ENCODE results near the gene TMEM218.

Gene TMEM218

GRCh38 chr11:125123194-125123946 lies 11.9 kb upstream of the TMEM218 start:
- no peak overlapping the region for H3K4me3 ChIP-seq (ENCODE audit: control insufficient read depth, low read depth, low read length)
- TF ChIP-seq, protein P1, sequence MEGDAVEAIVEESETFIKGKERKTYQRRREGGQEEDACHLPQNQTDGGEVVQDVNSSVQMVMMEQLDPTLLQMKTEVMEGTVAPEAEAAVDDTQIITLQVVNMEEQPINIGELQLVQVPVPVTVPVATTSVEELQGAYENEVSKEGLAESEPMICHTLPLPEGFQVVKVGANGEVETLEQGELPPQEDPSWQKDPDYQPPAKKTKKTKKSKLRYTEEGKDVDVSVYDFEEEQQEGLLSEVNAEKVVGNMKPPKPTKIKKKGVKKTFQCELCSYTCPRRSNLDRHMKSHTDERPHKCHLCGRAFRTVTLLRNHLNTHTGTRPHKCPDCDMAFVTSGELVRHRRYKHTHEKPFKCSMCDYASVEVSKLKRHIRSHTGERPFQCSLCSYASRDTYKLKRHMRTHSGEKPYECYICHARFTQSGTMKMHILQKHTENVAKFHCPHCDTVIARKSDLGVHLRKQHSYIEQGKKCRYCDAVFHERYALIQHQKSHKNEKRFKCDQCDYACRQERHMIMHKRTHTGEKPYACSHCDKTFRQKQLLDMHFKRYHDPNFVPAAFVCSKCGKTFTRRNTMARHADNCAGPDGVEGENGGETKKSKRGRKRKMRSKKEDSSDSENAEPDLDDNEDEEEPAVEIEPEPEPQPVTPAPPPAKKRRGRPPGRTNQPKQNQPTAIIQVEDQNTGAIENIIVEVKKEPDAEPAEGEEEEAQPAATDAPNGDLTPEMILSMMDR (IDR thresholded peaks at IDR 0.05; ENCODE audit: control insufficient read depth, insufficient read depth, low read depth, low read length, missing control alignments) = no peak
- DNase-seq (ENCODE audit: low read depth) = no peak

DNA sequence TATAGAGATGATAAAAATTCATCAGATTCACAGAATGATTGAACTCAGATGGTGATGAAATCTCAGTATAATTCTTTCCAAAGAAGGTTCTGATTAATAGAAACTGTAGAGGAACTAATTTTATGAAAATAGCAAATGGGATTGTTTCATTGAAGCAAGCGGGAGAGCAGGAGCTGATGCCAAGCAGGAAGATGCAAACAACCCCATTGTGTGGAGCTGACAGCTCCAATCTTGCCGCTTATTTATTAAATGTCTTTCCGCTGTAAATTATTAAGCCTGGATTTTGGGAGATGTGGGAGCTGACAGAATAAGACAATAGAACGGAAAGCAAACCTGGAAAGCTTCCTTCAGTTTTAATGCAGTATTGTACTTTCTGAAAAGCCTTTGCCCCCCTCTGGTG lies 6.0 kb upstream of the TMEM218 start:
- DNase-seq (ENCODE audit: low read depth) = no peak
- TF ChIP-seq, protein P1 (IDR thresholded peaks at IDR 0.05; ENCODE audit: control insufficient read depth, insufficient read depth, low read depth, low read length, missing control alignments) = no peak
- H3K4me3 ChIP-seq (ENCODE audit: control insufficient read depth, low read depth, low read length) = no peak overlapping the region

DNA sequence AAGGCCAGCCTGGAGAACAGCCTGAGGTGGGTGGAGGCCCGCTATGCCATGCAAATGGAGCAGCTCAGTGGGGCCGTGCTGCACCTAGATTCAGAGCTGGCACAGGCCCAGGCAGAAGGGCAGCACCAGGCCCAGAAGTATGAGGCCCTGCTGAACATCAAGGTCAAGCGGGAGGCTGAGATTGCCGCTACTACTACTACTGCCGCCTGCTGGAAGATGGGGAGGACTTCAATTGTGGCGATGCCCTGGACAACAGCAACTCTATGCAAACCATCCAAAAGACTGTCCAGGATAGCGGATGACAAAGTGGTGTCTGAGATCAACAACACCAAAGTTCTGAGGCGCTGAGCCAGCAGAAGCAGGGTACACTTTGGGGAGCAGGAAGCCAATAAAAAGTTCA lies 3.1 kb upstream of the TMEM218 start:
- H3K4me3 ChIP-seq (ENCODE audit: control insufficient read depth, low read depth, low read length) = no peak overlapping the region
- no peak for DNase-seq (ENCODE audit: low read depth)
- TF ChIP-seq, protein P1 (IDR thresholded peaks at IDR 0.05; ENCODE audit: control insufficient read depth, insufficient read depth, low read depth, low read length, missing control alignments) = peak; percentile 18

DNA sequence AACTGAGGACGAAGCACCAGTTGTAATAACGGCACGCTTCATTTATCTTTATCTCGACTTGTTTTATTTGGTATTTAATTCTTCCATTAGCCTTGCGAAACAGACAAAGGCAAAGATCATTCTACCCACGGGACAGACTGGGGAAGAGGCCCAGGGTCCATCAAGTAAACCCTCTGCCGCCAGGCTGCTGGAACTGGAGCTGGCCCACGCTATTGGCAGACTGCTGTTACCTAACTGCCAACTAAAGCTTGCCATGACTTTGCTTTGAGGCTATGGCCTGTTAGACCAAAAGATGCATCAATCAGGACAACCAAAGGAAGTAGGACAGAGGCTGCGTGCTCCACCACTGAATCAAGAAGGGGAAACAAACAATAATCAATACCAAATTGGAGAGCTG lies 780 bp upstream of the TMEM218 start:
- TF ChIP-seq, protein P1 (IDR thresholded peaks at IDR 0.05; ENCODE audit: control insufficient read depth, insufficient read depth, low read depth, low read length, missing control alignments) = no peak
- H3K4me3 ChIP-seq (ENCODE audit: control insufficient read depth, low read depth, low read length) = peak overlapping the region; percentile 34
- DNase-seq (ENCODE audit: low read depth) = no peak

DNA sequence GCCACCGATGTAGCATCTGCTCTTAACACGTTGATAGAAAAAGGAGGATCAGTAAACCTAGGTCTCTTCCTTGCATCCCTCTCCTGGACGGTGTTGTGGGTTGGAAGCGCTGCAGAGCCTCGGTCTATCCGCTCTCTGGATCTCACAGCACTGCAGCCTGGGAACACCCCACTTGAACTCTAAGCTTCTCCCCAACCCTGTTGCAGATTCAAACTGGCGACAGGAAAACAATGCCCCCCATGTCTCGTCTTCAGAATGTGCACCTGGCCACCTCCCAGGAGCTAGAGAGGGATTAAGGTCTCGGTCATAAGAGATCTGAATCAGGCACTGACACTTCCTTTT lies 454 bp downstream of the TMEM218 start:
- no peak for DNase-seq (ENCODE audit: low read depth)
- TF ChIP-seq, protein P1 (IDR thresholded peaks at IDR 0.05; ENCODE audit: control insufficient read depth, insufficient read depth, low read depth, low read length, missing control alignments) = no peak
- peak overlapping the region; percentile 99 for H3K4me3 ChIP-seq (ENCODE audit: control insufficient read depth, low read depth, low read length)

- TF ChIP-seq, protein P1 (IDR thresholded peaks at IDR 0.05; ENCODE audit: control insufficient read depth, insufficient read depth, low read depth, low read length, missing control alignments) = no peak
- peak overlapping the region; percentile 99 for H3K4me3 ChIP-seq (ENCODE audit: control insufficient read depth, low read depth, low read length)
- no peak for DNase-seq (ENCODE audit: low read depth)
Measured at GRCh38 chr11:125110506-125110905, 920 bp downstream of the TMEM218 start.

Data from AG09309 (cell line).